Loucy (cell line): ENCODE data around the gene HTR5A.

Experiments used
- H2AFZ ChIP-seq: fragments of 200-600 bp; sonication (generic); 2 replicates; pipeline ENCODE4 v1.6.0; 2016; ENCODE audit warnings: antibody characterized with exemption, mild to moderate bottlenecking, low read length, moderate library complexity
- H3F3A ChIP-seq: fragments of 200-600 bp; 2 replicates; pipeline ENCODE4 v1.6.0; 2016; ENCODE audit warnings: antibody characterized with exemption, low read depth, mild to moderate bottlenecking
- H3K27me3 ChIP-seq: fragments of 200-600 bp; sonication (generic); 2 replicates; pipeline ENCODE4 v1.6.1; 2014; ENCODE audit warnings: low read length, mild to moderate bottlenecking; ENCODE audit not compliant: insufficient read depth, poor library complexity, severe bottlenecking
- H3K36me3 ChIP-seq: fragments of 200-600 bp; sonication (generic); 2 replicates; pipeline ENCODE4 v1.6.1; 2016; ENCODE audit warnings: low read length; ENCODE audit not compliant: insufficient read depth
- H3K4me1 ChIP-seq: fragments of 200-600 bp; sonication (generic); 2 replicates; pipeline ENCODE4 v1.5.1; 2014; ENCODE audit warnings: low read length, mild to moderate bottlenecking; ENCODE audit not compliant: insufficient read depth, poor library complexity, severe bottlenecking
- H3K4me2 ChIP-seq: fragments of 200-600 bp; sonication (generic); 2 replicates; pipeline ENCODE4 v1.6.0; 2014; ENCODE audit warnings: antibody characterized with exemption, low read length, low read depth, mild to moderate bottlenecking; ENCODE audit not compliant: poor library complexity, severe bottlenecking
- H3K4me3 ChIP-seq: fragments of 200-600 bp; sonication (generic); 2 replicates; pipeline ENCODE4 v1.5.1; 2014; ENCODE audit warnings: low read length, mild to moderate bottlenecking, mixed read lengths; ENCODE audit not compliant: poor library complexity, severe bottlenecking
- H3K79me2 ChIP-seq: fragments of 200-600 bp; sonication (generic); 2 replicates; pipeline ENCODE4 v1.6.1; 2014; ENCODE audit warnings: low read length; ENCODE audit not compliant: insufficient read depth
- H3K9ac ChIP-seq: fragments of 200-600 bp; sonication (generic); 2 replicates; pipeline ENCODE4 v1.6.0; 2014; ENCODE audit warnings: mild to moderate bottlenecking, low read depth, low read length, moderate library complexity; ENCODE audit not compliant: poor library complexity, severe bottlenecking
- H3K9me2 ChIP-seq: fragments of 200-600 bp; sonication (generic); replicated peaks from 2 replicates; pipeline ENCODE4 v1.6.1; 2016; ENCODE audit warnings: low read depth, low read length, mixed read lengths
- H3K9me3 ChIP-seq: fragments of 200-600 bp; sonication (generic); 2 replicates; pipeline ENCODE4 v1.6.1; 2014; ENCODE audit warnings: mild to moderate bottlenecking, antibody characterized with exemption, low read length, low read depth; ENCODE audit not compliant: insufficient read depth
- H4K20me1 ChIP-seq: fragments of 200-600 bp; sonication (generic); 2 replicates; pipeline ENCODE4 v1.6.0; 2014; ENCODE audit warnings: antibody characterized with exemption, low read length, mild to moderate bottlenecking; ENCODE audit not compliant: insufficient read depth, poor library complexity, severe bottlenecking
- EZH2phosphoT487 ChIP-seq: fragments of 200-600 bp; IDR thresholded peaks from 2 replicates; pipeline ENCODE4 v1.6.1; 2018; ENCODE audit warnings: antibody characterized with exemption, mild to moderate bottlenecking, moderate library complexity, borderline replicate concordance
- TF ChIP-seq, protein P1 (sequence below): fragments of 200-600 bp; sonication (generic); conservative IDR thresholded peaks from 2 replicates; pipeline ENCODE4 v1.5.1; 2014; ENCODE audit warnings: mild to moderate bottlenecking, antibody characterized with exemption, low read length

Gene HTR5A

GRCh38 chr7:155043756-155044155 is 26.4 kb upstream of the HTR5A start:
- H3K27me3 ChIP-seq, result no peaks in the 10 kb centered on the region
- no peak overlapping the region for H2AFZ ChIP-seq
- H3K4me1 ChIP-seq, result no peaks in the 10 kb centered on the region

GRCh38 chr7:155048006-155048405 is 22.1 kb upstream of the HTR5A start:
- TF ChIP-seq EZH2phosphoT487, result no peak
- TF ChIP-seq, protein P1, sequence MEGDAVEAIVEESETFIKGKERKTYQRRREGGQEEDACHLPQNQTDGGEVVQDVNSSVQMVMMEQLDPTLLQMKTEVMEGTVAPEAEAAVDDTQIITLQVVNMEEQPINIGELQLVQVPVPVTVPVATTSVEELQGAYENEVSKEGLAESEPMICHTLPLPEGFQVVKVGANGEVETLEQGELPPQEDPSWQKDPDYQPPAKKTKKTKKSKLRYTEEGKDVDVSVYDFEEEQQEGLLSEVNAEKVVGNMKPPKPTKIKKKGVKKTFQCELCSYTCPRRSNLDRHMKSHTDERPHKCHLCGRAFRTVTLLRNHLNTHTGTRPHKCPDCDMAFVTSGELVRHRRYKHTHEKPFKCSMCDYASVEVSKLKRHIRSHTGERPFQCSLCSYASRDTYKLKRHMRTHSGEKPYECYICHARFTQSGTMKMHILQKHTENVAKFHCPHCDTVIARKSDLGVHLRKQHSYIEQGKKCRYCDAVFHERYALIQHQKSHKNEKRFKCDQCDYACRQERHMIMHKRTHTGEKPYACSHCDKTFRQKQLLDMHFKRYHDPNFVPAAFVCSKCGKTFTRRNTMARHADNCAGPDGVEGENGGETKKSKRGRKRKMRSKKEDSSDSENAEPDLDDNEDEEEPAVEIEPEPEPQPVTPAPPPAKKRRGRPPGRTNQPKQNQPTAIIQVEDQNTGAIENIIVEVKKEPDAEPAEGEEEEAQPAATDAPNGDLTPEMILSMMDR, result no peak
- H4K20me1 ChIP-seq, result no peaks in the 10 kb centered on the region

More at GRCh38 chr7:155043756-155044155, 26.4 kb upstream of the HTR5A start:
- Histone ChIP-seq H3K9me3 (no peaks in the 10 kb centered on the region), H3K36me3 (no peaks in the 10 kb centered on the region), H3F3A (no peaks in the 10 kb centered on the region), H3K9ac (no peak overlapping the region), H4K20me1 (no peaks in the 10 kb centered on the region), H3K4me3 (no peak overlapping the region), H3K79me2 (no peaks in the 10 kb centered on the region), H3K4me2 (no peak overlapping the region), H3K9me2 (no peaks in the 10 kb centered on the region)
- no peak for TF ChIP-seq EZH2phosphoT487
- TF ChIP-seq, protein P1, result no peak

GRCh38 chr7:155051355-155051754 is 18.8 kb upstream of the HTR5A start:
- TF ChIP-seq EZH2phosphoT487, result no peak
- Histone ChIP-seq H2AFZ (no peak overlapping the region), H3K27me3 (no peaks in the 10 kb centered on the region), H3K9me3 (no peaks in the 10 kb centered on the region), H3K79me2 (no peaks in the 10 kb centered on the region), H3K4me3 (no peak overlapping the region), H3K9ac (no peak overlapping the region), H4K20me1 (no peaks in the 10 kb centered on the region), H3K36me3 (no peaks in the 10 kb centered on the region), H3K4me1 (no peaks in the 10 kb centered on the region), H3K9me2 (no peaks in the 10 kb centered on the region), H3K4me2 (no peak overlapping the region), H3F3A (no peaks in the 10 kb centered on the region)

More at GRCh38 chr7:155048006-155048405, 22.1 kb upstream of the HTR5A start:
- no peak overlapping the region for H3K9ac ChIP-seq
- no peaks in the 10 kb centered on the region for H3F3A ChIP-seq
- H3K4me2 ChIP-seq, result no peak overlapping the region
- H3K9me2 ChIP-seq, result no peaks in the 10 kb centered on the region
- H3K4me3 ChIP-seq, result no peak overlapping the region
- no peaks in the 10 kb centered on the region for H3K4me1 ChIP-seq
- H3K9me3 ChIP-seq, result no peaks in the 10 kb centered on the region
- no peaks in the 10 kb centered on the region for H3K27me3 ChIP-seq
- no peaks in the 10 kb centered on the region for H3K79me2 ChIP-seq
- H3K36me3 ChIP-seq, result no peaks in the 10 kb centered on the region
- H2AFZ ChIP-seq, result no peak overlapping the region

DNA sequence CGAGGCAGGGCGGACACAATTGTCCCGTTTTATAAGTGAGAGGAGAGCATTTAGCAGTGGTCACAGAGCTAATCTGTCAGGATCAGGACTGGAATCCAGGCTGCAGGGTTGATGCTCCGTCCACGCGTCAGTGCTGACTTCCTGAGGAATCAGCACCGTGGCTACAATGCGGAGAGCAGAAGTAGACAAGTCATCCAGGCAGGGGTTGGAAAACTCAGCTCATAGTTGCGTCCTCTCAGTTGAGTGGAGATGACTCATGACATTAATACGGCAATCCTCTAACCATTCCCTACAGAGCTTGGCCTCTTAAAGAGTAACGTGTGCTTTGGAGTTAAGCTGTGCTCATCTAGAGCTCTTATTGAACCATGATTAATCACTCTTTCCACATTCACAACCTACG is 17.1 kb upstream of the HTR5A start:
- no peak overlapping the region for H3K9ac ChIP-seq
- no peak overlapping the region for H2AFZ ChIP-seq
- H3K79me2 ChIP-seq, result no peaks in the 10 kb centered on the region
- no peaks in the 10 kb centered on the region for H4K20me1 ChIP-seq
- H3K27me3 ChIP-seq, result no peaks in the 10 kb centered on the region
- H3F3A ChIP-seq, result no peaks in the 10 kb centered on the region
- H3K4me3 ChIP-seq, result no peak overlapping the region
- H3K4me2 ChIP-seq, result no peak overlapping the region
- H3K9me2 ChIP-seq, result no peaks in the 10 kb centered on the region
- TF ChIP-seq EZH2phosphoT487, result no peak
- TF ChIP-seq, protein P1, result no peak
- H3K9me3 ChIP-seq, result no peaks in the 10 kb centered on the region
- H3K4me1 ChIP-seq, result no peaks in the 10 kb centered on the region
- H3K36me3 ChIP-seq, result no peaks in the 10 kb centered on the region
